WI38 (cell line): ENCODE results near the gene ALPP.
"Not testable (repeated sequence)": the region's sequence is repeated elsewhere in the genome, so short reads cannot be mapped to it uniquely, and the experiment has no call there.

Experiments used
- H3K4me3 ChIP-seq: 2 replicates; pipeline ENCODE4 v1.5.1; 2011; ENCODE audit warnings: low read depth, mild to moderate bottlenecking, control low read depth, low read length
- CTCF ChIP-seq: IDR thresholded peaks from 2 replicates; pipeline ENCODE4 v1.5.1; 2012; ENCODE audit warnings: low read depth, mild to moderate bottlenecking, control low read depth, low read length

Gene ALPP

GRCh38 chr2:232378735-232379151 lies at the start of gene ALPP:
ALPP (plus strand) TSS chr2:232378751; CDS start chr2:232378803, 52 bp downstream.
- H3K4me3 ChIP-seq = not testable (repeated sequence)

- no peak overlapping the region for H3K4me3 ChIP-seq
- TF ChIP-seq CTCF = no peak
Measured at GRCh38 chr2:232329716-232330067, 48.9 kb upstream of the ALPP start.

- H3K4me3 ChIP-seq = no peak overlapping the region
- TF ChIP-seq CTCF = no peak
Measured at GRCh38 chr2:232330068-232330999, 48.2 kb upstream of the ALPP start.

GRCh38 chr2:232331061-232331460 lies 47.5 kb upstream of the ALPP start:
- H3K4me3 ChIP-seq = not testable (repeated sequence)

GRCh38 chr2:232331641-232332040 lies 46.9 kb upstream of the ALPP start:
- not testable (repeated sequence) for H3K4me3 ChIP-seq

- H3K4me3 ChIP-seq = not testable (repeated sequence)
Measured at GRCh38 chr2:232332244-232332939, 46.2 kb upstream of the ALPP start.

- no peak overlapping the region for H3K4me3 ChIP-seq
- TF ChIP-seq CTCF = no peak
Measured at GRCh38 chr2:232332940-232333259, 45.7 kb upstream of the ALPP start.

- peak; percentile 67 for TF ChIP-seq CTCF
- no peak overlapping the region for H3K4me3 ChIP-seq
Measured at GRCh38 chr2:232333361-232334135, 45.0 kb upstream of the ALPP start.

- not testable (repeated sequence) for H3K4me3 ChIP-seq
Measured at GRCh38 chr2:232334136-232334884, 44.2 kb upstream of the ALPP start.

GRCh38 chr2:232334885-232335205 lies 43.7 kb upstream of the ALPP start:
- not testable (repeated sequence) for H3K4me3 ChIP-seq
